H9 (cell line): ENCODE results near the gene NKX2-3. TPM values are rescaled to one million over a fixed set of nuclear protein-coding genes. Genes with fewer than 3 reads are reported as not detected.
A peak's percentile ranks its signal among the peaks of the same experiment; 100 is the strongest.

Source experiments
- DNase-seq: peaks from one replicate; pipeline ENCODE4 v3.0.0-alpha.2; 2017
- H2AFZ ChIP-seq: one replicate; pipeline ENCODE4 v1.6.1; 2013; ENCODE audit warnings: mild to moderate bottlenecking, low read length, control low read depth, moderate library complexity
- H2AK5ac ChIP-seq: 2 replicates; pipeline ENCODE4 v1.6.1; 2013; ENCODE audit warnings: low read length, control low read depth, mixed read lengths; ENCODE audit not compliant: insufficient read length
- H2BK120ac ChIP-seq: one replicate; pipeline ENCODE4 v1.6.1; 2013; ENCODE audit warnings: low read depth, mild to moderate bottlenecking, low read length, control low read depth, inconsistent platforms; ENCODE audit not compliant: poor library complexity, severe bottlenecking
- H2BK12ac ChIP-seq: 2 replicates; pipeline ENCODE4 v1.6.1; 2013; ENCODE audit warnings: low read length, control low read depth, mixed read lengths, low read depth; ENCODE audit not compliant: insufficient read length
- H2BK15ac ChIP-seq: 2 replicates; pipeline ENCODE4 v1.6.1; 2013; ENCODE audit warnings: low read depth, low read length, control low read depth
- H2BK20ac ChIP-seq: one replicate; pipeline ENCODE4 v1.6.1; 2013; ENCODE audit warnings: low read depth, mild to moderate bottlenecking, low read length, control low read depth, inconsistent platforms; ENCODE audit not compliant: poor library complexity, severe bottlenecking
- H2BK5ac ChIP-seq: 2 replicates; pipeline ENCODE4 v1.6.1; 2013; ENCODE audit warnings: low read length, control low read depth, mixed read lengths; ENCODE audit not compliant: insufficient read length
- H3K14ac ChIP-seq: 2 replicates; pipeline ENCODE4 v1.6.1; 2013; ENCODE audit warnings: low read length, control low read depth; ENCODE audit not compliant: insufficient read depth
- H3K18ac ChIP-seq: 2 replicates; pipeline ENCODE4 v1.6.1; 2013; ENCODE audit warnings: low read depth, mild to moderate bottlenecking, mixed read lengths, low read length, control low read depth; ENCODE audit not compliant: insufficient read length
- H3K23ac ChIP-seq: 2 replicates; pipeline ENCODE4 v1.6.1; 2013; ENCODE audit warnings: low read length, control low read depth, mixed read lengths, low read depth; ENCODE audit not compliant: insufficient read length
- H3K23me2 ChIP-seq: 2 replicates; pipeline ENCODE4 v1.6.1; 2013; ENCODE audit warnings: low read depth, mild to moderate bottlenecking, mixed read lengths, low read length, control low read depth; ENCODE audit not compliant: insufficient read length, poor library complexity, severe bottlenecking
- H3K27ac ChIP-seq: 2 replicates; pipeline ENCODE4 v1.5.1; 2013; ENCODE audit warnings: low read length, control low read depth, mixed read lengths, low read depth; ENCODE audit not compliant: insufficient read length
- H3K27me3 ChIP-seq: 2 replicates; pipeline ENCODE4 v1.6.1; 2013; ENCODE audit warnings: low read length, control low read depth, inconsistent platforms; ENCODE audit not compliant: insufficient read depth
- H3K4ac ChIP-seq: 2 replicates; pipeline ENCODE4 v1.6.1; 2013; ENCODE audit warnings: low read depth, mild to moderate bottlenecking, control low read depth, inconsistent platforms, low read length, moderate library complexity
- H3K4me1 ChIP-seq: 2 replicates; pipeline ENCODE4 v1.6.1; 2013; ENCODE audit warnings: low read length, control low read depth, inconsistent platforms; ENCODE audit not compliant: insufficient read depth
- H3K4me2 ChIP-seq: 2 replicates; pipeline ENCODE4 v1.6.1; 2013; ENCODE audit warnings: low read length, control low read depth, mixed read lengths; ENCODE audit not compliant: insufficient read length, insufficient read depth
- H3K56ac ChIP-seq: 2 replicates; pipeline ENCODE4 v1.6.1; 2013; ENCODE audit warnings: low read depth, mild to moderate bottlenecking, mixed read lengths, low read length, control low read depth; ENCODE audit not compliant: insufficient read length
- H3K79me1 ChIP-seq: 2 replicates; pipeline ENCODE4 v1.6.1; 2013; ENCODE audit warnings: low read depth, mild to moderate bottlenecking, moderate library complexity, low read length, control low read depth, inconsistent platforms; ENCODE audit not compliant: insufficient read depth, poor library complexity, severe bottlenecking
- H3K79me2 ChIP-seq: 2 replicates; pipeline ENCODE4 v1.6.1; 2013; ENCODE audit warnings: low read length, control low read depth, inconsistent platforms; ENCODE audit not compliant: insufficient read depth
- H3K9ac ChIP-seq: 2 replicates; pipeline ENCODE4 v1.6.1; 2013; ENCODE audit warnings: low read length, control low read depth, mixed read lengths; ENCODE audit not compliant: insufficient read length; ENCODE audit errors: extremely low read depth
- H3K9me3 ChIP-seq: one replicate; pipeline ENCODE4 v1.6.1; 2013; ENCODE audit warnings: low read depth, low read length, inconsistent platforms; ENCODE audit not compliant: control insufficient read depth
- H3T11ph ChIP-seq: one replicate; pipeline ENCODE4 v1.6.1; 2013; ENCODE audit warnings: mild to moderate bottlenecking, low read length, control low read depth, inconsistent platforms
- H4K20me1 ChIP-seq: one replicate; pipeline ENCODE4 v1.6.1; 2013; ENCODE audit not compliant: control insufficient read depth, insufficient read length, insufficient read depth
- H4K5ac ChIP-seq: 2 replicates; pipeline ENCODE4 v1.6.1; 2013; ENCODE audit warnings: low read depth, mild to moderate bottlenecking, mixed read lengths, low read length, control low read depth; ENCODE audit not compliant: insufficient read length
- H4K8ac ChIP-seq: replicated peaks from 2 replicates; pipeline ENCODE4 v1.6.1; 2013; ENCODE audit warnings: low read length, control low read depth, mixed read lengths, low read depth; ENCODE audit not compliant: insufficient read length
- H4K91ac ChIP-seq: 2 replicates; pipeline ENCODE4 v1.6.1; 2013; ENCODE audit warnings: low read depth, mild to moderate bottlenecking, moderate library complexity, mixed read lengths, low read length, control low read depth; ENCODE audit not compliant: insufficient read length
- H3K27ac Mint-ChIP-seq, 3 experiments: 2 replicates in 2 of 3; 3 replicates in 1 of 3; pipeline ENCODE4 v1.8.0; 2020 to 2021; ENCODE audit warnings: mixed read lengths in 3 of 3, mild to moderate bottlenecking in 1 of 3, moderate library complexity in 1 of 3
- H3K27me3 Mint-ChIP-seq: 2 replicates; pipeline ENCODE4 v1.8.0; 2021; ENCODE audit warnings: low read depth, mild to moderate bottlenecking, moderate library complexity, mixed read lengths
- H3K36me3 Mint-ChIP-seq, 3 experiments: 2 replicates in 2 of 3; 3 replicates in 1 of 3; pipeline ENCODE4 v1.8.0; 2020 to 2021; ENCODE audit warnings: low read depth in 3 of 3, mixed read lengths in 3 of 3; ENCODE audit not compliant: insufficient read depth in 1 of 3
- H3K4me1 Mint-ChIP-seq, 2 experiments: 2 replicates each; pipeline ENCODE4 v1.8.0; 2020; ENCODE audit warnings: mixed read lengths in 2 of 2
- H3K4me3 Mint-ChIP-seq, 2 experiments: 2 replicates in 1 of 2; 3 replicates in 1 of 2; pipeline ENCODE4 v1.8.0; 2020 to 2021; ENCODE audit warnings: mild to moderate bottlenecking in 2 of 2, mixed read lengths in 2 of 2, moderate library complexity in 1 of 2
- H3K9me3 Mint-ChIP-seq, 2 experiments: 2 replicates in 1 of 2; 3 replicates in 1 of 2; pipeline ENCODE4 v1.8.0; 2020; ENCODE audit warnings: mild to moderate bottlenecking in 2 of 2, mixed read lengths in 2 of 2, moderate library complexity in 1 of 2
- WGBS: extraction: QIAGEN DNeasy Blood & Tissue Kit; methylation state at CpG from one replicate; pipeline ENCODE4 v1.1.7; 2013; ENCODE audit warnings: missing lambda C conversion rate, low lambda C conversion rate, mixed read lengths; ENCODE audit not compliant: insufficient read length; ENCODE audit errors: extremely low coverage; 5-methylcytosine and 5-hydroxymethylcytosine counted together
- total RNA-seq: library from RNA; stranded (reverse); gene quantifications from 2 replicates; pipeline ENCODE4 v1.2.1, GENCODE V29; 2021
- TF ChIP-seq, protein P1 (sequence below): fragments of 200-600 bp; sonication (generic); conservative IDR thresholded peaks from 3 replicates; pipeline ENCODE4 v1.8.0; 2021; ENCODE audit warnings: antibody characterized with exemption, mild to moderate bottlenecking

NKX2-3 gene
- total RNA-seq, 1 experiment from 2014 or later: not detected

DNA sequence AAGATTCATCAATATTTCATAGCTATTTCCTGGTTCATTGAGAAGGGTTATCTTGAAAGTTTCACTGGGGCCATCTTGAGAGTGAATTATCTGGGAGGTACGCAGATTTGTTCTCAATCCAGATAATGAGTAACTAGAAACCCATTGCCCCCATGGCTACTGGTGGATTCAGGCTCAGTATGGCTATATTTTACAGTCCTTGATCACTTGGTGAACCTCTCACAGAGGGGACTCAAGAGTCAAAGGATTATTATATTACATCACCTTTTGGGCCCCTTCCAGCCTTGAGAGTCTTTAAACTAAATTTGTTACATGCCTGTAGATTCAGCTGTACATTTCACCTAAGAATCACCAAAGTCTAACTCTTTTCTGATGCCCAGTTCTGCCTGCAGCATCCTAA is 11.6 kb downstream of the NKX2-3 start:
- Histone ChIP-seq H3T11ph (no peak overlapping the region), H2BK12ac (no peak overlapping the region), H2AFZ (no peak overlapping the region), H4K91ac (no peak overlapping the region), H3K14ac (no peak overlapping the region), H3K9me3 (no peaks in the 10 kb centered on the region), H4K20me1 (no peaks in the 10 kb centered on the region), H2AK5ac (no peak overlapping the region), H3K23me2 (no peaks in the 10 kb centered on the region), H4K5ac (no peak overlapping the region), H2BK5ac (no peak overlapping the region), H2BK20ac (no peak overlapping the region), H3K79me1 (no peaks in the 10 kb centered on the region), H3K4ac (no peak overlapping the region), H3K23ac (no peak overlapping the region), H3K27me3 (peaks cover 50% of the 10 kb centered on the region), H4K8ac (no peak overlapping the region), H3K56ac (no peak overlapping the region), H3K79me2 (no peaks in the 10 kb centered on the region), H3K4me1 (no peaks in the 10 kb centered on the region), H3K18ac (no peak overlapping the region), H3K9ac (no peak overlapping the region), H2BK15ac (no peak overlapping the region), H3K4me2 (no peak overlapping the region), H3K27ac (no peak overlapping the region), H2BK120ac (no peak overlapping the region)
- no CpG with 5 or more reads among the region's 1 CpG for WGBS
- Mint-ChIP-seq H3K36me3 (no peaks in the 10 kb centered on the region), H3K4me3 (no peak overlapping the region), H3K4me1 (peaks cover 5 to 19% of the 10 kb centered on the region in 2 experiments; a peak in 3 of 4 replicates), H3K9me3 (no peaks in the 10 kb centered on the region; a peak in 2 of 5 replicates), H3K27me3 (peaks cover 100% of the 10 kb centered on the region), H3K27ac (peak overlapping the region in 1 of 3 experiments; percentile 40; a peak in 1 of 7 replicates)
- no peak for DNase-seq
- TF ChIP-seq, protein P1, sequence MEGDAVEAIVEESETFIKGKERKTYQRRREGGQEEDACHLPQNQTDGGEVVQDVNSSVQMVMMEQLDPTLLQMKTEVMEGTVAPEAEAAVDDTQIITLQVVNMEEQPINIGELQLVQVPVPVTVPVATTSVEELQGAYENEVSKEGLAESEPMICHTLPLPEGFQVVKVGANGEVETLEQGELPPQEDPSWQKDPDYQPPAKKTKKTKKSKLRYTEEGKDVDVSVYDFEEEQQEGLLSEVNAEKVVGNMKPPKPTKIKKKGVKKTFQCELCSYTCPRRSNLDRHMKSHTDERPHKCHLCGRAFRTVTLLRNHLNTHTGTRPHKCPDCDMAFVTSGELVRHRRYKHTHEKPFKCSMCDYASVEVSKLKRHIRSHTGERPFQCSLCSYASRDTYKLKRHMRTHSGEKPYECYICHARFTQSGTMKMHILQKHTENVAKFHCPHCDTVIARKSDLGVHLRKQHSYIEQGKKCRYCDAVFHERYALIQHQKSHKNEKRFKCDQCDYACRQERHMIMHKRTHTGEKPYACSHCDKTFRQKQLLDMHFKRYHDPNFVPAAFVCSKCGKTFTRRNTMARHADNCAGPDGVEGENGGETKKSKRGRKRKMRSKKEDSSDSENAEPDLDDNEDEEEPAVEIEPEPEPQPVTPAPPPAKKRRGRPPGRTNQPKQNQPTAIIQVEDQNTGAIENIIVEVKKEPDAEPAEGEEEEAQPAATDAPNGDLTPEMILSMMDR: no peak
